ENCODE data around the gene PSMB2.

Gene PSMB2

GRCh38 chr1:35663434-35663833, 22.1 kb upstream of the PSMB2 start:
- DNase-seq, result no peak
- no peak for TF ChIP-seq CTCF (IDR thresholded peaks at IDR 0.05; ENCODE audit: low read depth, low read length)
- Histone ChIP-seq H3K4me3 (ENCODE audit: low read depth, low read length) (no peak overlapping the region), H3K9me3 (no peaks in the 10 kb centered on the region), H3K36me3 (no peaks in the 10 kb centered on the region), H3K4me1 (no peaks in the 10 kb centered on the region), H3K27me3 (no peaks in the 10 kb centered on the region)

- no peak for DNase-seq
- Histone ChIP-seq H3K4me3 (ENCODE audit: low read depth, low read length) (no peak overlapping the region), H3K27me3 (no peaks in the 10 kb centered on the region), H3K4me1 (no peaks in the 10 kb centered on the region), H3K9me3 (no peaks in the 10 kb centered on the region), H3K36me3 (no peaks in the 10 kb centered on the region)
- no peak for TF ChIP-seq CTCF (IDR thresholded peaks at IDR 0.05; ENCODE audit: low read depth, low read length)
Measured at GRCh38 chr1:35661474-35661795, 20.1 kb upstream of the PSMB2 start.

- DNase-seq, result no peak
- Histone ChIP-seq H3K36me3 (no peaks in the 10 kb centered on the region), H3K9me3 (no peaks in the 10 kb centered on the region), H3K27me3 (no peaks in the 10 kb centered on the region), H3K4me1 (no peaks in the 10 kb centered on the region), H3K4me3 (ENCODE audit: low read depth, low read length) (no peak overlapping the region)
- TF ChIP-seq CTCF (IDR thresholded peaks at IDR 0.05; ENCODE audit: low read depth, low read length), result no peak
Measured at GRCh38 chr1:35660581-35661473, 19.5 kb upstream of the PSMB2 start.

GRCh38 chr1:35659589-35659988, 18.3 kb upstream of the PSMB2 start:
- no peaks in the 10 kb centered on the region for H3K36me3 ChIP-seq
- no peaks in the 10 kb centered on the region for H3K9me3 ChIP-seq
- no peaks in the 10 kb centered on the region for H3K27me3 ChIP-seq
- H3K4me1 ChIP-seq, result no peaks in the 10 kb centered on the region
- TF ChIP-seq CTCF (IDR thresholded peaks at IDR 0.05; ENCODE audit: low read depth, low read length), result no peak
- no peak for DNase-seq
- H3K4me3 ChIP-seq (ENCODE audit: low read depth, low read length), result no peak overlapping the region

- no peak overlapping the region for H3K4me3 ChIP-seq (ENCODE audit: low read depth, low read length)
- no peak for DNase-seq
- H3K36me3 ChIP-seq, result no peaks in the 10 kb centered on the region
- no peaks in the 10 kb centered on the region for H3K27me3 ChIP-seq
- no peak for TF ChIP-seq CTCF (IDR thresholded peaks at IDR 0.05; ENCODE audit: low read depth, low read length)
- no peaks in the 10 kb centered on the region for H3K4me1 ChIP-seq
- no peaks in the 10 kb centered on the region for H3K9me3 ChIP-seq
Measured at GRCh38 chr1:35657851-35658250, 16.5 kb upstream of the PSMB2 start.

- no peaks in the 10 kb centered on the region for H3K36me3 ChIP-seq
- no peaks in the 10 kb centered on the region for H3K4me1 ChIP-seq
- no peaks in the 10 kb centered on the region for H3K27me3 ChIP-seq
- TF ChIP-seq CTCF (IDR thresholded peaks at IDR 0.05; ENCODE audit: low read depth, low read length), result no peak
- no peak overlapping the region for H3K4me3 ChIP-seq (ENCODE audit: low read depth, low read length)
- DNase-seq, result no peak
- H3K9me3 ChIP-seq, result no peaks in the 10 kb centered on the region
Measured at GRCh38 chr1:35656863-35657232, 15.5 kb upstream of the PSMB2 start.

Data from BE2C (cell line).